Smooth muscle cell (in vitro differentiated cells): ENCODE data around the gene SCYL3. TPM values are rescaled to one million over a fixed set of nuclear protein-coding genes. Genes with fewer than 3 reads are reported as not detected.
"Not testable (repeated sequence)": the region's sequence is repeated elsewhere in the genome, so short reads cannot be mapped to it uniquely, and the experiment has no call there.

Source experiments
- DNase-seq: peaks from one replicate; lab custom pipeline; 2025; ENCODE audit not compliant: unreplicated experiment; lab: John Stamatoyannopoulos, UW
- H2AFZ ChIP-seq: fragments of 200-600 bp; sonication (generic); 2 replicates; pipeline ENCODE4 v1.6.0; 2016; ENCODE audit warnings: antibody characterized with exemption, low read depth, mild to moderate bottlenecking
- H3F3A ChIP-seq: fragments of 200-600 bp; sonication (generic); 2 replicates; pipeline ENCODE4 v1.6.0; 2017; ENCODE audit warnings: antibody characterized with exemption, low read depth
- H3K27ac ChIP-seq: fragments of 200-600 bp; sonication (generic); 2 replicates; pipeline ENCODE4 v1.5.1; 2016; ENCODE audit warnings: low read depth, mild to moderate bottlenecking
- H3K27me3 ChIP-seq: fragments of 200-600 bp; sonication (generic); 2 replicates; pipeline ENCODE4 v1.6.1; 2016; ENCODE audit warnings: low read depth, mild to moderate bottlenecking
- H3K36me3 ChIP-seq: fragments of 200-600 bp; sonication (generic); 2 replicates; pipeline ENCODE4 v1.5.1; 2016; ENCODE audit warnings: low read depth
- H3K4me1 ChIP-seq: fragments of 200-600 bp; sonication (generic); 2 replicates; pipeline ENCODE4 v1.5.1; 2016; ENCODE audit warnings: low read depth
- H3K4me2 ChIP-seq: fragments of 200-600 bp; sonication (generic); 2 replicates; pipeline ENCODE4 v1.6.0; 2016; ENCODE audit warnings: mild to moderate bottlenecking
- H3K4me3 ChIP-seq: fragments of 200-600 bp; sonication (generic); 2 replicates; pipeline ENCODE4 v1.5.1; 2016; ENCODE audit warnings: mild to moderate bottlenecking
- H3K79me2 ChIP-seq: fragments of 200-600 bp; sonication (generic); 2 replicates; pipeline ENCODE4 v1.6.0; 2016; ENCODE audit warnings: low read depth, mild to moderate bottlenecking
- H3K9ac ChIP-seq: fragments of 200-600 bp; sonication (generic); 2 replicates; pipeline ENCODE4 v1.6.0; 2016; ENCODE audit warnings: low read depth
- H3K9me3 ChIP-seq: fragments of 200-600 bp; sonication (generic); replicated peaks from 2 replicates; pipeline ENCODE4 v1.5.1; 2016; ENCODE audit warnings: low read depth
- H4K20me1 ChIP-seq: fragments of 200-600 bp; sonication (generic); 2 replicates; pipeline ENCODE4 v1.6.0; 2016; ENCODE audit warnings: low read depth
- WGBS: methylation state at CpG from one replicate; pipeline ENCODE4 v1.1.7; 2016; ENCODE audit warnings: low lambda C conversion rate; 5-methylcytosine and 5-hydroxymethylcytosine counted together
- polyA plus RNA-seq: library from polyadenylated mRNA; unstranded; fragments of >200 nt; fragmentation: Nextera tagmentation; extraction: Ambion mirVana; gene quantifications from 2 replicates; pipeline ENCODE4 v1.2.1, GENCODE V29; 2016
- total RNA-seq: library from RNA; depleted of rRNA; stranded (reverse); fragments of >200 nt; gene quantifications from 2 replicates; pipeline ENCODE4 v1.2.3, GENCODE V29; 2014
- TF ChIP-seq, protein P1 (sequence below): fragments of 200-600 bp; sonication (generic); IDR thresholded peaks from 2 replicates; pipeline ENCODE4 v1.5.1; 2017; ENCODE audit warnings: borderline replicate concordance, mild to moderate bottlenecking, antibody characterized with exemption; ENCODE audit not compliant: insufficient read depth, poor library complexity, severe bottlenecking

The SCYL3 gene
- total and polyA plus RNA-seq, 2 experiments from 2014 or later: 4.0 to 10.3 TPM

GRCh38 chr1:169816617-169817016, 77.1 kb downstream of the SCYL3 start:
- Histone ChIP-seq H3K4me3 (no peak overlapping the region), H3K9ac (no peak overlapping the region), H3K4me2 (no peak overlapping the region), H3K36me3 (peaks cover 1% of the 10 kb centered on the region), H3K9me3 (no peaks in the 10 kb centered on the region), H3K4me1 (no peaks in the 10 kb centered on the region), H3K27me3 (no peaks in the 10 kb centered on the region), H2AFZ (no peak overlapping the region), H3K27ac (no peak overlapping the region), H3K79me2 (no peaks in the 10 kb centered on the region), H4K20me1 (no peaks in the 10 kb centered on the region), H3F3A (no peaks in the 10 kb centered on the region)
- 81% methylated on average over 1 of the region's 1 CpG for WGBS
- TF ChIP-seq, protein P1, sequence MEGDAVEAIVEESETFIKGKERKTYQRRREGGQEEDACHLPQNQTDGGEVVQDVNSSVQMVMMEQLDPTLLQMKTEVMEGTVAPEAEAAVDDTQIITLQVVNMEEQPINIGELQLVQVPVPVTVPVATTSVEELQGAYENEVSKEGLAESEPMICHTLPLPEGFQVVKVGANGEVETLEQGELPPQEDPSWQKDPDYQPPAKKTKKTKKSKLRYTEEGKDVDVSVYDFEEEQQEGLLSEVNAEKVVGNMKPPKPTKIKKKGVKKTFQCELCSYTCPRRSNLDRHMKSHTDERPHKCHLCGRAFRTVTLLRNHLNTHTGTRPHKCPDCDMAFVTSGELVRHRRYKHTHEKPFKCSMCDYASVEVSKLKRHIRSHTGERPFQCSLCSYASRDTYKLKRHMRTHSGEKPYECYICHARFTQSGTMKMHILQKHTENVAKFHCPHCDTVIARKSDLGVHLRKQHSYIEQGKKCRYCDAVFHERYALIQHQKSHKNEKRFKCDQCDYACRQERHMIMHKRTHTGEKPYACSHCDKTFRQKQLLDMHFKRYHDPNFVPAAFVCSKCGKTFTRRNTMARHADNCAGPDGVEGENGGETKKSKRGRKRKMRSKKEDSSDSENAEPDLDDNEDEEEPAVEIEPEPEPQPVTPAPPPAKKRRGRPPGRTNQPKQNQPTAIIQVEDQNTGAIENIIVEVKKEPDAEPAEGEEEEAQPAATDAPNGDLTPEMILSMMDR: no peak
- DNase-seq: no peak

DNA sequence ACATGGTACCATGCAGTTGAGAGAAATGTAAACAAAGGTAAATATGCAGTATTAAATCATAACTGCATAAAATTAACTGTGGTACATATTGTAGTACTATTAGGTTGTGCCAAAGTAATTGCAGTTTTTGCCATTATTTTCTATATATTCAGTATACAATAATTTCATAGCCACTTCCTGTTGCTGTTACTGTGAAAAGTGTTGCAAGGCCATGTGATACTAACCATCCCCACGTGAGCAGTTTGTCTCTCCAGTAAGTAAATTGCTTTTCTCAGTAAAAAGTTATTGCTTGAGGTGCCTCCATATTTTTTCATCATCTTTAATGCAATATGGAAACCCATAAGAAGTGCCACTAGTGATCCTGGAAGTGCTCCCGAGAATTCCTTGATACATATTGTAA, 79.4 kb downstream of the SCYL3 start:
- no peaks in the 10 kb centered on the region for H3K4me1 ChIP-seq
- no peak overlapping the region for H3K4me2 ChIP-seq
- no peaks in the 10 kb centered on the region for H3F3A ChIP-seq
- H2AFZ ChIP-seq: no peak overlapping the region
- WGBS: 49% methylated on average over 2 of the region's 2 CpGs
- no peak overlapping the region for H3K9ac ChIP-seq
- no peak for DNase-seq
- no peak overlapping the region for H3K27ac ChIP-seq
- H3K36me3 ChIP-seq: no peaks in the 10 kb centered on the region
- H4K20me1 ChIP-seq: no peaks in the 10 kb centered on the region
- H3K9me3 ChIP-seq: no peaks in the 10 kb centered on the region
- H3K27me3 ChIP-seq: no peaks in the 10 kb centered on the region
- no peaks in the 10 kb centered on the region for H3K79me2 ChIP-seq
- TF ChIP-seq, protein P1: no peak
- no peak overlapping the region for H3K4me3 ChIP-seq

GRCh38 chr1:169812131-169812530, 81.6 kb downstream of the SCYL3 start:
- no peaks in the 10 kb centered on the region for H3F3A ChIP-seq
- H3K9ac ChIP-seq: no peak overlapping the region
- DNase-seq: no peak
- H3K27ac ChIP-seq: no peak overlapping the region
- no peaks in the 10 kb centered on the region for H3K27me3 ChIP-seq
- H3K4me3 ChIP-seq: no peak overlapping the region
- H3K4me1 ChIP-seq: no peaks in the 10 kb centered on the region
- no peaks in the 10 kb centered on the region for H3K36me3 ChIP-seq
- no peak overlapping the region for H2AFZ ChIP-seq
- no peaks in the 10 kb centered on the region for H3K79me2 ChIP-seq
- WGBS: 92% methylated on average over 2 of the region's 2 CpGs
- H3K9me3 ChIP-seq: no peaks in the 10 kb centered on the region
- H3K4me2 ChIP-seq: no peak overlapping the region
- H4K20me1 ChIP-seq: no peaks in the 10 kb centered on the region
- TF ChIP-seq, protein P1: no peak

DNA sequence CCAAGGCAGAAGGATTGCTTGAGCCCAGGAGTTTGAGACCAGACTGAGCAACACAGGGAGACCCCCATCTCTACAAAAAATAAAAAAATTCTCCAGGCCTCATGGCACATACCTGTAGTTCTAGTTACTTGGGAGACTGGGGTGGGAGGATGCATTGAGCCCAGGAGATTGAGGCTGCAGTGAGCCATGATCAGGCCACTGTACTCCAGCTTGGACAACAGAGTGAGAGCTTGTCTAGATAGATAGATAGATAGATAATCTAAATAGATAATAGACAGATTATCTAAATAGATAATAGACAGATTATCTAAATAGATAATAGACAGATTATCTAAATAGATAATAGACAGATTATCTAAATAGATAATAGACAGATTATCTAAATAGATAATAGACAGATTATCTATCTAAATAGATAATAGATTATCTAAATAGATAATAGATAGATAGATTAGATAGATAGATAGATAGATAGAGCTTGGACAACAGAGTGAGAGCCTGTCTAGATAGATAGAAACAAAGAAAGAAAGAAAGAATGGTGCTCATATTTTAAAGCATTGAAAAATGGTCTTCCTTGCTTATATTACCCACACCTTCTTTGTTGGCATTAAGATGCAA, 82.2 kb downstream of the SCYL3 start:
- H3K9ac ChIP-seq, H3K27ac ChIP-seq, H3K27me3 ChIP-seq, H3K79me2 ChIP-seq, H3F3A ChIP-seq, H2AFZ ChIP-seq, H4K20me1 ChIP-seq, H3K9me3 ChIP-seq, H3K4me1 ChIP-seq, H3K4me3 ChIP-seq, DNase-seq, H3K4me2 ChIP-seq, H3K36me3 ChIP-seq: not testable (repeated sequence)
